HG03196 (cell line): Measurements from ENCODE around the gene SLC34A3.

Experiments
- ATAC-seq: cut with Tn5 transposase; IDR thresholded peaks from one replicate; pipeline ENCODE4 v1.9.1; 2021; ENCODE audit not compliant: unreplicated experiment

SLC34A3 gene

GRCh38 chr9:137275203-137275587 is 44.5 kb downstream of the SLC34A3 start:
- ATAC-seq: no peak

- ATAC-seq: no peak
Observed at GRCh38 chr9:137275588-137276472, 45.1 kb downstream of the SLC34A3 start.

GRCh38 chr9:137276473-137277328 is 46.0 kb downstream of the SLC34A3 start:
- ATAC-seq: no peak

- peak; percentile 66 for ATAC-seq
Observed at GRCh38 chr9:137277329-137278041, 46.8 kb downstream of the SLC34A3 start, which contains the start of gene TOR4A. Gene TOR4A (plus strand): TSS chr9:137277726. CDS start chr9:137278690, 964 bp downstream.

GRCh38 chr9:137278061-137278701 is 47.5 kb downstream of the SLC34A3 start:
- ATAC-seq: no peak

DNA sequence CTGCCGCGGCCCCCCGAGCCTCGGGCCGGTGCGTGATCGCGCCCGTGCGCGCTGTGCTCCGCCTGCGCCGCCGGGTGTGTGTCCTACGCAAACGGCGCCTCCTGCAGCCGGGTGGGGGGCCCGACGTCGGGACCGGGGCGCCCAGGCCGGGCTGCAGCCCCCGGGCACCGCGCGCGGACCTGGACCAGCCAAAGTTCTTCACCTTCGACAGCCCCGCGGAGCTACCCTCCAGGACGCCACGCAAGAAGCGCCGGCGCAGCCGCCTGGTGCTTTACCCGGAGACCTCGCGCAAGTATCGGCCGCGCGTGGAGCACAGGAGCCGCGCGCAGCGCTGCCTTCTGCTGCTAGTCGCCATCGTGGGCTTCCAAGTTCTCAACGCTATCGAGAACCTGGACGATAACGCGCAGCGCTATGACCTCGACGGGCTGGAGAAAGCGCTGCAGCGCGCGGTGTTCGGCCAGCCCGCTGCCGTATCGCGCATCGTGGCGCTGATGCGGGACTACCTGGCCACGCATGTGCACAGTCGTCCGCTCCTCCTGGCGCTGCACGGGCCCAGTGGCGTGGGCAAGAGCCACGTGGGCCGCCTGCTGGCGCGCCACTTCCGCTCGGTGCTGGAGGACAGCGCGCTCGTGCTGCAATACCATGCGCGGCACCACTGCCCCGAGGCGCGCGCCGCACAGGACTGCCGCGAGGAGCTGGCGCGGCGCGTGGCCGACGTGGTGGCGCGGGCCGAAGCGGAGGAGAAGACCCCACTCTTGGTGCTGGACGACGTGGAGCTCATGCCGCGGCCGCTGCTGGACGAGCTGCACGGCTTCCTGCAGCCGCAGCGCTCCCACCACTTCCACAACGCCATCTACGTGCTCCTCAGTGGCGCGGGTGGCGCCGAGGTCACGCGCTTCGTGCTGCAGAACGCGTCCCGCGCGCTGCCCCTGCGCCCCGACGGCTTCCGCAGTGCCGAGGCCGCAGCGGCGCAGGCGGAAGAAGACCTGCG is 48.3 kb downstream of the SLC34A3 start:
- ATAC-seq: no peak

- no peak for ATAC-seq
Observed at GRCh38 chr9:137279741-137280473, 49.2 kb downstream of the SLC34A3 start.

- ATAC-seq: no peak
Observed at GRCh38 chr9:137280474-137281344, 50.0 kb downstream of the SLC34A3 start.

DNA sequence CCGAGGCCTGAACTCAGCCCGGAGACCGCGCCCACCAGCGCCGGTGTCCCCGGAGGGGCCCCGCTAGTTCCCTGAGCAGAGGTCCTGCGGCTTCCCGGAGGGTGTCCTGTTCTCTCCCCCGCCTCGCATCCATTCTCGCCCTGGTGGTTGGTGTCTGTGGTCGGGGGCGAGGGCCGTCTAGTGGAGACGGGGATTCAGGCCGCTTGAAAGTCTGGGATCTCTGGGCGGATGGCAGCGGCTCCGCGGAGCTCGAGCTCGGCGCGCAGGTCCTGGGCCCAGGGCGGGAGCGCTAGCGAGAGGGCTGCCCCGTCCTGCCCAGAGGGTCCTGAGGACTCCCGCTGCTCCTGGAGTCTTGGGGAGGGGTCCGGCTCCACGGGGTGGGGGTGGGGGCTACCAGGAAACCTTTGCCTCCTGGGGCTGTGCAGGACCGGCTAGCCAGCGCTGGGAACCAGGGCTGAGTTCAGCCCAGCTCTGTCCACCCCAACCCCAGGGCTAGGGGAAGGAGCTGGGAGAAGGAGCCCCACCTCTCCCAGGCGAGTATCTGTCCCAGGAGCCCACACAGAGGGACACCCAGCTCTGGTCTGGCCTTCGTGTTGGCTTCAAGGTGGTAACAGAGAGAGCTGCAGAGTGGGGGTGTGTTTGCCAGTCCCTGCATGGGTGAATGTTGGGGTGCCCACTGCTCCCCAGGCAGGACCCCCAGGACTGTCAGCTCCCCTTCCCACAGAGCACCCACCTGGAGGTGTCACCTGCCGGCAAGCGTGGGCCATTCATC is 50.8 kb downstream of the SLC34A3 start:
- ATAC-seq: no peak
